ENCODE measurements around the gene PCDHA8.
"Not testable (repeated sequence)": the region's sequence is repeated elsewhere in the genome, so short reads cannot be mapped to it uniquely, and the experiment has no call there.

The PCDHA8 gene

GRCh38 chr5:140862441-140863295 is 21.7 kb downstream of the PCDHA8 start:
- Histone ChIP-seq H3K9ac (ENCODE audit: low read length) (no peak overlapping the region), H3K9me3 (ENCODE audit: control insufficient read depth, low read length) (no peaks in the 10 kb centered on the region), H3K27me3 (ENCODE audit: control insufficient read depth, insufficient read depth, low read length) (no peaks in the 10 kb centered on the region), H3K36me3 (ENCODE audit: control insufficient read depth, insufficient read depth, low read length) (no peaks in the 10 kb centered on the region), H3K4me1 (ENCODE audit: control insufficient read depth, insufficient read depth, low read length) (no peaks in the 10 kb centered on the region), H3K4me3 (ENCODE audit: low read length) (no peak overlapping the region)

- H3K36me3 ChIP-seq (ENCODE audit: control insufficient read depth, insufficient read depth, low read length): no peaks in the 10 kb centered on the region
- H3K9ac ChIP-seq (ENCODE audit: low read length): no peak within 1 kb of the TSS
- H3K27me3 ChIP-seq (ENCODE audit: control insufficient read depth, insufficient read depth, low read length): no peaks in the 10 kb centered on the region
- no peak within 1 kb of the TSS for H3K4me3 ChIP-seq (ENCODE audit: low read length)
- no peaks in the 10 kb centered on the region for H3K9me3 ChIP-seq (ENCODE audit: control insufficient read depth, low read length)
- H3K4me1 ChIP-seq (ENCODE audit: control insufficient read depth, insufficient read depth, low read length): no peaks in the 10 kb centered on the region
Observed at GRCh38 chr5:140868721-140869554, 28.0 kb downstream of the PCDHA8 start, which contains the start of gene PCDHA11. PCDHA11 (plus strand) TSS chr5:140868957; CDS start chr5:140869104, 147 bp downstream.

- no peak overlapping the region for H3K4me3 ChIP-seq (ENCODE audit: low read length)
- no peaks in the 10 kb centered on the region for H3K36me3 ChIP-seq (ENCODE audit: control insufficient read depth, insufficient read depth, low read length)
- no peak overlapping the region for H3K9ac ChIP-seq (ENCODE audit: low read length)
- H3K9me3 ChIP-seq (ENCODE audit: control insufficient read depth, low read length): no peaks in the 10 kb centered on the region
- no peaks in the 10 kb centered on the region for H3K4me1 ChIP-seq (ENCODE audit: control insufficient read depth, insufficient read depth, low read length)
- H3K27me3 ChIP-seq (ENCODE audit: control insufficient read depth, insufficient read depth, low read length): no peaks in the 10 kb centered on the region
Observed at GRCh38 chr5:140869555-140869886, 28.5 kb downstream of the PCDHA8 start.

GRCh38 chr5:140870221-140871201 is 29.5 kb downstream of the PCDHA8 start:
- H3K4me1 ChIP-seq (ENCODE audit: control insufficient read depth, insufficient read depth, low read length): no peaks in the 10 kb centered on the region
- H3K4me3 ChIP-seq (ENCODE audit: low read length): no peak overlapping the region
- peaks cover 4% of the 10 kb centered on the region for H3K27me3 ChIP-seq (ENCODE audit: control insufficient read depth, insufficient read depth, low read length)
- no peaks in the 10 kb centered on the region for H3K36me3 ChIP-seq (ENCODE audit: control insufficient read depth, insufficient read depth, low read length)
- H3K9me3 ChIP-seq (ENCODE audit: control insufficient read depth, low read length): no peaks in the 10 kb centered on the region
- H3K9ac ChIP-seq (ENCODE audit: low read length): no peak overlapping the region

DNA sequence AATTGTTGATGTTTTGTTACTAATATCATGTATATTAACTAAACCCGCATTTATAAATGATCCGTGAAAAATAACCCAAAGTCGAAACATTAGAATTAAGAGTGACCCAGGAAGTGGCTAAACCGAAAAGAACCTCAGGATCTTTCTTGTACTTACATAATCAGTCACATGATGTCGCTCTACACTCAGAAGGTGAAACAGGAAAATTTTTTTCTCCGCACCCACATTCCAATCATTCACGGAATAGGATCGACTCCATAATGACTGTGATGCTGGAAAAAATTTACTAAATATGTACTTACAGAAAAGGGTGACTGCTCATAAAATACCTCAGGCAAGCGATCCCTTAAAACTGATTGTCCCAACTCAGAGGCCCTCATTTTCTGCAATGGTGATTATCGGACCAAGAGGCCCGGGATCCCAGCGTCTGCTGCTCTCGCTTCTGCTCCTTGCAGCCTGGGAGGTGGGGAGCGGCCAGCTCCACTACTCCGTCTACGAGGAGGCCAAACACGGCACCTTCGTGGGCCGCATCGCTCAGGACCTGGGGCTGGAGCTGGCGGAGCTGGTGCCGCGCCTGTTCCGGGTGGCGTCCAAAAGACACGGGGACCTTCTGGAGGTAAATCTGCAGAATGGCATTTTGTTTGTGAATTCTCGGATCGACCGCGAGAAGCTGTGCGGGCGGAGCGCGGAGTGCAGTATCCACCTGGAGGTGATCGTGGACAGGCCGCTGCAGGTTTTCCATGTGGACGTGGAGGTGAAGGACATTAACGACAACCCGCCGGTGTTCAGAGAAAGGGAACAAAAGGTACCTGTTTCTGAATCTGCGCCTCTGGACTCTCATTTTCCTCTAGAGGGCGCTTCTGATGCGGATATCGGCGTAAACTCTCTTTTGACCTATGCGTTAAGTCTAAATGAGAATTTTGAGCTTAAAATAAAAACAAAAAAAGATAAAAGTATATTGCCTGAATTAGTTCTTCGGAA is 34.4 kb downstream of the PCDHA8 start, which contains the start of gene PCDHA12:
PCDHA12 (plus strand) TSS at position 224 of the 981 bp plus-strand sequence; CDS start at position 389, 165 bp downstream.
- Histone ChIP-seq H3K4me1 (ENCODE audit: control insufficient read depth, insufficient read depth, low read length) (no peaks in the 10 kb centered on the region), H3K36me3 (ENCODE audit: control insufficient read depth, insufficient read depth, low read length) (no peaks in the 10 kb centered on the region), H3K27me3 (ENCODE audit: control insufficient read depth, insufficient read depth, low read length) (peaks cover 4% of the 10 kb centered on the region), H3K4me3 (ENCODE audit: low read length) (no peak within 1 kb of the TSS), H3K9ac (ENCODE audit: low read length) (no peak within 1 kb of the TSS), H3K9me3 (ENCODE audit: control insufficient read depth, low read length) (no peaks in the 10 kb centered on the region)

- H3K4me1 ChIP-seq (ENCODE audit: control insufficient read depth, insufficient read depth, low read length); H3K36me3 ChIP-seq (ENCODE audit: control insufficient read depth, insufficient read depth, low read length); H3K4me3 ChIP-seq (ENCODE audit: low read length); H3K9me3 ChIP-seq (ENCODE audit: control insufficient read depth, low read length); H3K9ac ChIP-seq (ENCODE audit: low read length); H3K27me3 ChIP-seq (ENCODE audit: control insufficient read depth, insufficient read depth, low read length): not testable (repeated sequence)
Observed at GRCh38 chr5:140876541-140877261, 35.7 kb downstream of the PCDHA8 start.

- H3K4me1 ChIP-seq (ENCODE audit: control insufficient read depth, insufficient read depth, low read length): no peaks in the 10 kb centered on the region
- H3K4me3 ChIP-seq (ENCODE audit: low read length): no peak overlapping the region
- H3K36me3 ChIP-seq (ENCODE audit: control insufficient read depth, insufficient read depth, low read length): no peaks in the 10 kb centered on the region
- peaks cover 4% of the 10 kb centered on the region for H3K27me3 ChIP-seq (ENCODE audit: control insufficient read depth, insufficient read depth, low read length)
- H3K9me3 ChIP-seq (ENCODE audit: control insufficient read depth, low read length): no peaks in the 10 kb centered on the region
- no peak overlapping the region for H3K9ac ChIP-seq (ENCODE audit: low read length)
Observed at GRCh38 chr5:140877262-140877581, 36.2 kb downstream of the PCDHA8 start.

GRCh38 chr5:140881889-140882590 is 41.1 kb downstream of the PCDHA8 start, which contains the start of gene PCDHA13:
PCDHA13 (plus strand) TSS chr5:140882124; CDS start chr5:140882269, 145 bp downstream.
- no peaks in the 10 kb centered on the region for H3K4me1 ChIP-seq (ENCODE audit: control insufficient read depth, insufficient read depth, low read length)
- no peaks in the 10 kb centered on the region for H3K9me3 ChIP-seq (ENCODE audit: control insufficient read depth, low read length)
- H3K4me3 ChIP-seq (ENCODE audit: low read length): no peak within 1 kb of the TSS
- no peaks in the 10 kb centered on the region for H3K36me3 ChIP-seq (ENCODE audit: control insufficient read depth, insufficient read depth, low read length)
- no peaks in the 10 kb centered on the region for H3K27me3 ChIP-seq (ENCODE audit: control insufficient read depth, insufficient read depth, low read length)
- H3K9ac ChIP-seq (ENCODE audit: low read length): no peak within 1 kb of the TSS

DNA sequence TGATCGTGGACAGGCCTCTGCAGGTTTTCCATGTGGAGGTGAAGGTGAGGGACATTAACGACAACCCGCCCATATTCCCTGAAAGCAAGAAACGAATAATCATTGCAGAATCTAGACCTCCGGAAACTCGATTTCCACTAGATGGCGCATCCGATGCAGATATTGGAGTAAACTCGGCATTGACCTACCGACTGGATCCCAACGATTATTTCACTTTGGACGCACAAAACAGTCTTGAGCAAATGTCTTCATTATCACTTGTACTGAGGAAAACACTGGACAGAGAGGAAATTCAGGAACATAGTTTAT is 41.6 kb downstream of the PCDHA8 start:
- Histone ChIP-seq H3K4me3 (ENCODE audit: low read length) (no peak overlapping the region), H3K9ac (ENCODE audit: low read length) (no peak overlapping the region), H3K36me3 (ENCODE audit: control insufficient read depth, insufficient read depth, low read length) (no peaks in the 10 kb centered on the region), H3K4me1 (ENCODE audit: control insufficient read depth, insufficient read depth, low read length) (no peaks in the 10 kb centered on the region), H3K27me3 (ENCODE audit: control insufficient read depth, insufficient read depth, low read length) (no peaks in the 10 kb centered on the region), H3K9me3 (ENCODE audit: control insufficient read depth, low read length) (no peaks in the 10 kb centered on the region)

GRCh38 chr5:140883373-140883772 is 42.4 kb downstream of the PCDHA8 start:
- Histone ChIP-seq H3K9ac (ENCODE audit: low read length) (no peak overlapping the region), H3K9me3 (ENCODE audit: control insufficient read depth, low read length) (no peaks in the 10 kb centered on the region), H3K36me3 (ENCODE audit: control insufficient read depth, insufficient read depth, low read length) (no peaks in the 10 kb centered on the region), H3K4me1 (ENCODE audit: control insufficient read depth, insufficient read depth, low read length) (no peaks in the 10 kb centered on the region), H3K27me3 (ENCODE audit: control insufficient read depth, insufficient read depth, low read length) (no peaks in the 10 kb centered on the region), H3K4me3 (ENCODE audit: low read length) (no peak overlapping the region)

Measured in mucosa of stomach (tissue), 1 donor.